GM19099 (cell line): ENCODE measurements around the gene HMGCS2.

Experiments
- POLR2A ChIP-seq: IDR thresholded peaks from 3 replicates; pipeline ENCODE4 v1.6.1; 2011; ENCODE audit warnings: low read depth; ENCODE audit not compliant: insufficient read length; ENCODE audit errors: extremely low read depth

The HMGCS2 gene

DNA sequence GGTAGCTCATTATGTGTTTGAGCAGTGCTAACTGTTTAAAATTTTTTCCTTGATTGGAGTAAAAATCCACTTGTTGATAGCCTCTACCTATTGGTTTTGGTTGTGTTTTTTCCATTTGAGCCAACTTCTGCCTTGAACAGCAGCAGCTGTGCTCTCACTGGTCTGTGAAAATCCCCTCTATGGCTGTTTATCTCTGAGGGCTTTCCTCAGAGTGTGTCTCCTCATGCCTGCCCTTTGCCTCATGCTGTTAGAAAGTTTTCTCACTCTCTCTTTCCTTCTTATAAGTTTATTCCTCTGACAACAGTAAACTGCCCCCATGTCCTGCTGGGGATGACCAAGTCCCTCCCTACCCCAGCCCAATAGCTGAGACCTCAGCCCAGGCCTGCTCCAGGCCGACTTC is 28.5 kb upstream of the HMGCS2 start:
- no peak for TF ChIP-seq POLR2A

DNA sequence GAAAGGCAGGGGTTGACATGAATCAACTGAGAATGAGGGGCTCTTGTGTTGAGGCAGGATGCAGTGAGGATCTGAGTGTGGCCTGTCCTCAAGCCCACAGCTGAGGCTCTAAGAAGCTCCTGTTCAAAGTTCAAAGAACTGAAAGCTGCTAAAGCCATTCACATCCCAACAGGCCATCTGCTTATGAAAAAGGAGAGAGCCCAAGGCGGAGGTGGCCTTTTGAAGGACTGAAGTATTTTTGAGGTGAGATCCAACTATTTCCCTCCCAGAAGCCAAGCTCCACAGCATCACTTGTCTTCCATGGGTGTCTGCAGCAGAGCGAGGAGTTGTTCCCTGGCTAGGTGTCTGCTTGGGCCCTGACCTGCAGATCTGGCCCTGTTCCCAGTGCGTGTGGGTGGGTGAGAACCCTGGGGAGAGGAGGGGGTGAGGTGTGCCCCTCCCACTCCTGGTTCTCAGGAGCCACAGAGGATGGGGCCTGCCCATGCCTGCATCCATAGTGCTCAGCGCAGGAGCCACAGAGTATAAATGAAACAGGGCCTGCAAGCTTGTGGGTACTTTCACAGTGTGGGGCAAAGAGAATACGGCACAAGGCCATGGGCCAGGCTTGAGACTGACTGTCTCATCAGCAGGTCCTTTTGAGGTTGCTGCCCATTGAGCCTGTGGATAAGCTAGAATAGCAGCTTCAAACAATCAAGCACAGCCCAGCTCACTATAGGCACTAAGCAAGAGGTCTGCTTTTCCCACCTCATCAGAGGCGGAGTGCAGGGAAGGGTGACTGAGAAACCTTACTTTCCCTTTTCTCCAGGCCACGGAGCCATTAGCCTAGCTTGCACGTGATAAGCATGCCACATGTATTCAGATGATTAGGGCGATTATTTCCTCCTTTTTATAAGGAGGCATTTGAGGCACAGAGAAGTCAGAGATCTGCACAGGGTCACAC is 26.8 kb upstream of the HMGCS2 start:
- no peak for TF ChIP-seq POLR2A

DNA sequence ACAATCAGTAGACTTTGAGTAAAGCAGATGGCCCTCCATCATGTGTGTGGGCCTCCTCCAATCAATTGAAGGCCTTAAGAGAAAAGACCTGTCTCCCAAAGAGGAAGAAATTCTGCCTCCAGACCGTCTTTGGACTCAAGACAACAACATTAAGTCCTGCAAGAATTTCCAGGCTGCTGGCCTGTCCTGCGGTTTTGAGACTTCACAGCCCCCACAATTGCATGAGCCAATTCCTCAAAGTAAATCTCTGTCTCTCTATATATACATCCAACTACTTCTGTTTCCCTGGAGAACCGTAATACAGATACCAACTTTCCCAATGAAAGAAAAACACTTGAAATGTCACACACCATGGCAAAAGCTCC is 26.2 kb upstream of the HMGCS2 start:
- TF ChIP-seq POLR2A: no peak

DNA sequence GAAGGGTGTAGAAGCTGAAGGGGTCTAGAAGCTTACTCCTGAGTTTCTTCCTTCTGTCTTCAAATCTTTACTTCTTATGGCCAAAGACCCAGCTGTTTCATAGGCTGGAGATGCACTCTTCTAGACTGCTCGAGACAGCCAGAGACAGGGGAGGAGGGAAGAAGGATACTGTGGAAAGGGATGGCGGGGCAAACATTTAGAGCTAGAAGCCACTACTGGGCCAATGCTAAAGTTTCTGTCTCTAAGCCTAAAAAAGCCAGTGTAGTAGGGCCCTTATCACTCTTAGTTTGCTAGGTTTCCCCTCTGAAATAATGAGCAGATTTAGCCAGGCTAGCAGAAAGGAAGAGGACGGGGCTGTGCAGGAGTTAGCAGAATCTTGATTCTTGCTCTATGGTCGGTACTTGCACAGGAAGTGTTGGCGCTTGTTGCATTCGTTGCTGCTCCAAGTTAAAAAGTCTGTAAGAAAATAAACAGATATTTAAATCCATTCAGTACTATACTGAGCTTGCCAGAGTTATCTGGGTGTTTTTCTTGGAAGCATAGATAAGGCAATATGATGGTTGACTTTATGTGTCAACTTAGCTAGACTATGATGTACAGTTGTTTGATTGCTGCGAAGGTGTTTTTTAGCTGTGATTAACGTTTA is 25.6 kb upstream of the HMGCS2 start:
- no peak for TF ChIP-seq POLR2A

DNA sequence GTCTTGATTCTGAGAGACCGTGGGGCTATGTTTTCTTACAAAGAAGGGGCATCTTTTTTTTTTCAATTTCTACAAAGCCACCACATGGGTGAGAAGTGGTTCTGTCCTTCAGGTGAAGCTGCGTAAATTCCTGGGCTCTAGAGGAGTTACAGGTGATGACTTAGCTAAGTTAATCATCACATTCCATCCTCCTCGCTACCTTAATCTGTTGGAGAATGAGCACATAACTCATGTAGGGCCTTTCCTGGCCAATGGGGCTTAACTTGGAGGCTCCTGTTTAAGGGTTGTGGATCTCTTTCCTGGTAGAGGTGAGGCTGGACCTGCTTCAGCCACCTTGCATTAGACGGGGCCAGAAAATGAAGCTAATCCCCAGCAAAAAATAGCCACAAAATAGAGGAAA is 22.7 kb upstream of the HMGCS2 start:
- no peak for TF ChIP-seq POLR2A

DNA sequence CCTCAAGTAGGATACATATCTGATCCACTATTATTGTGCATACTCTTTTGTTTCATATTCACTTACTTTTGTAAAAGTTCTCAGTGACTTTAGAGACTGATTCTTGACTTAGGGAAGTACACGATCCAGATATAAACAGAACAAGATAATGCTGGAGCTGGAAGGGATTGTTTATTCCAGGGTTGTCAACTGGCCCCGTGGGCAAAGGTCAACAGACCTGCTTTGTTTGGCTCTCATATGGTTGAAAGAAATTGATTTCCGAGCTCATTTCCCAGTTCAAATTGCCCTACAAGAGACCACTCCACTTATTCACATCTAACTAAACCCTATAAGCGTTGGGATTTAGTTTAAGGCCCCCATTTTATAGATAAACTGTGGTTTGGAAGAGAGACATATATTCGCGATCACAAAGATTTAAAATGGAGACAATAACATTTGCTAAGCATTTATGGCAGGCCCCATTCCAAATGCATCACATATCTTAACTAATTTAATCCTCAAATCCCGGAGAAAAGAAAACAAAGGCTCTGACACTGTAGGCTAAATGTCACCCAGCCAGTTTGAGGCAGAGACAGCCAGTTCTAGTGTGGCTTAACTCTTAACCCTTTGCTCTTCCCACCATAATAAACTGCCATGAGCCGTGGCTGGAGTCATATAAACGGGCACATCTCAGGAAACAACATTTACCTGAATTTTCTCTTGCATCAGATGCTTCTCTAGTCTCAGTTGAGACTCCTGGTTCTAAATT is 21.9 kb upstream of the HMGCS2 start:
- no peak for TF ChIP-seq POLR2A

DNA sequence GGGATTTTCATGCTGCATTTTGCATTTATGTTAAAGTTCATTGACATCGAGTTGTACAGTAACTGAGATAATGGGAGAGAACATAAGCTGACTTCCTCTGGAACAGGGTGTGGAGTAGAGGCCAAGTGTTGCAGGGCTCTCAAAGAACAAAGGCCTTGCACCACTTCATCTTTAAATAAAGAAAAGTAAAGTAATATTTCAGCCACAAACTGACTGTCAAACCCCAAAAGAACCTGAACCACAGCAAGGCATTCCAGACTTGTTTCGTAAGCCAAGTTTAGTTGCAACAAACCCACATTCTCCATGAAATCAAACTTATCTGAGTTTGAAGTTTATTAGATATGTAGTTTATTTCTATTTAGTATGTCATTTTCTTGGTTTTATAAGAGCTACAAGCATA is 19.1 kb upstream of the HMGCS2 start:
- no peak for TF ChIP-seq POLR2A

DNA sequence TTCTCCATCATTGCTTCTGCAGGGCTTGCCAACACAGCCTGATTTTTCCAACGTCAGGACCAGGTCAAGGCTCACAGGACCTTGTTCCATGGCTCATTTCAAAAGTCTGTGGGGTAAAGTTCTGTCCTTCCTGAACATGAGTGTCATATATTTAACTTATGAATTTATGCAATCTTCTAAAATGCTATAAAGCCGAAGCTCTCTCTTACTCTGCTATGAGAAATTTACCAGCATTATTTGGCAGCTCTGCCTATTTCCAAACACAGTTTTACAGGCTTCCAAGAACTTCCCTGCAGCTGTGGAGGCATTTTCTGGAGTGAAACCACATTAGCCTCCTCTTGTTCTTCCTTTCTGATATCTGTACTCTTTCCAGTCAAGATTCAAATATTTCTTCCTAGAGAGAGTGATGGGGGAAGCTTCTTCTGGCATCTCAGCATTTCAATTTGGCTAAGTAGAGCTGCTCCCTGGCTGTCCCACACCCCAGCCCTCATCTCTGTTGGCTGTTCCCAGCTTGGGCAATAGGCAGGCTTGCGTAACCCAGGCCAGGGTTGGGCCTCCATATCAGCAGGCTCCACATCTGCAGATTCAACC is 15.6 kb upstream of the HMGCS2 start:
- TF ChIP-seq POLR2A: no peak

DNA sequence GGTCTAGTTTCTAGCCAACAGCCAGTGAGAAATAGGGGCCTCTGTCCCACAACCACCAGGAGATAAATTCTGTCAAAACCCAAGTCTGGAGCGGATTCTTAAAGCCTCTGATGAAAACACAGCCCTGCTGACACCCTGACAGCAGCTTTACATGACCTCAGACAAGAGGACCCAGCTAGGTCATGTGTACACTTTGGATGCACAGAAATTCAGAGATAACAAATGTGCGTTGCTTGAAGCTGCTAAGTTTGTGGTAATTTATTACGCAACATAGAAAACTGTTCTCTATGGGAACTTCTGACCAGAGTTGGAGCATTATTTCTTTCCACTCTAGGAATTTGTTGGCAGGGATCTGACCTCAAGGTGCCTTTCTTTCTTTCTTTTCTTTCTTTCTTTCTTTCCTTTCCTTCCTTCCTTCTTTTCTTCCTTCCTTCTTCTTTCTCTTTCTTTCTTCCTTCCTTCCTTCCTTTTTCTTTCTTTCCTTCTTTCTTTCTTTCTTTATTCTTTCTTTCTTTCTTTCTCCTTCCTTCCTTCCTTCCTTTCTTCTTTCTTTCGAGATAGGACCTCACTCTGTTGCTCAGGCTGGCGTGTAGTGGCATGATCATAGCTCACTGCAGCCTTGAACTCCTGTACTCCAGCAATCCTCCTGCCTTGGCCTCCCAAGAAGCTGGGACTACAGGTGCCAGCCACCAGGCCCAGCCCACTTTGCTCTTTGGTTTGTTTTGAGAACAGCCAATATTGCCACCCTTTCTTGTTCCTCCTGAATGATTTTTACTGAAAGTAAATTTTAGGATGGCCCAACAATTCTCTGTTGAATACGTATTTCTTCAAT is 14.9 kb upstream of the HMGCS2 start:
- no peak for TF ChIP-seq POLR2A

DNA sequence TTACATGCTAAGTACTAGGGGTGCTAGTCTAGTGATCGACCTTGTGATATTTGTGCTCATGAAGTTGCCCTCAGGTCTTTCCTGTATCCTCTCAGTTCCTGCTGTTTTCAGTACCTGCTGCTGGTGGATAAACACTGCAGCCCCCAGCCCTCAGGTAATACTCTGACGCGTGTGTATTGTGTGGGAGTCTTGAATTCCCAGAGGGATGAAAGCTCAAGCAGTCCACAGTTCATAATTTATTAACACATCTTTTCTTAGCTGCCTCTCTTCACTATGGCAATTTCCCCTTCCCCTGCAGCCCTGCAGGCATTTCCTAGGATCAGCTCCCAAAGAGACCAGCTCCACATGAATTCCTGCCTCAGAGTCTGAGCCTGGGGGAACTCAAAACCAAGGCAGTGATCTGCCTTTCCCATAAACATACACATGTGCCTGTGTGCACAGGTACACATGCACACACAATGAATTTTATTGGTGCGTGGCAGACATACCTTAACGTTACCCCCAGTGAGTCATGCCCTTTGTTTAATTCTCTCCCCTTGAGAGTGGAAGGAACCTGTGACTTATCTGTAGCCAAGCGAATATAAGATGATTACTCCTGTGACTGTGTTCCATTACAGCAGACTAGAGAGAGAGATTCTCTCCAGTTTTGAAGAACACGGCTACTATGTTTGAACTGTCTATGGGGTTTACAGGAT is 14.1 kb upstream of the HMGCS2 start:
- no peak for TF ChIP-seq POLR2A

DNA sequence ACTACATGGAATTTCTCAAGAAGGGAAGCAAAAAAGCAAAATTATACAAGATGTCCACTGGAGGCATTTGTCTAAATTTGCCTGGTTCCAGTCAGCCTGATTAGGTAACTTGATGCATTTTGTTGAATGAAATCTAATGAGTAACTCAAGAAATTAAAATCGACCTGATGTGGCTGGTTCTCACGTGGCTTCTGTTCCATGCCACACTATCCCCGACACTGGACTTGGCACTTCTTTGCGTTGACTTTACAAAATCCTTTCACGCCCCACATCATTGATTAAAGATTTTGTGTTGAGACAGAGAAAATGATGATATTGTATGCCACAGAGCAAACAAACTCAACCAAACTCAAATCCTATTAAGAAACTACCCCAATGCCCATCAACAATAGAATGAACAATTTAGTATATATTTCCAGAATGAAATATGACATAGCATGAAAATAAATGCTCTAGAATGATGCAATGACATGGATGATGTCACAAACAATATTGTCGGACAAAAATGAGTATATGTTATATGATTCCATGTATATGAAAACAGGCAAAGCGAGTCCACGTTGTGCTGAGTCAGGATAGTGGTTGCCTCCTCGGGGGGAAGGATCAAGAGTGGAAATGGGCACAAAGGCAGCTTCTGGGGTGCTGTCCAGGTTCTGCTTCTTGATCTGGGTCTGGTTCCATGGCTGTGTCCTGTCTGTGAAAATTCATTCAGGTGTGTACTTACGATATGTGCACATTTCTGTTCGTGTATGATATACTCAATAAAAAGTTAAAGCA is 12.9 kb upstream of the HMGCS2 start:
- TF ChIP-seq POLR2A: no peak

DNA sequence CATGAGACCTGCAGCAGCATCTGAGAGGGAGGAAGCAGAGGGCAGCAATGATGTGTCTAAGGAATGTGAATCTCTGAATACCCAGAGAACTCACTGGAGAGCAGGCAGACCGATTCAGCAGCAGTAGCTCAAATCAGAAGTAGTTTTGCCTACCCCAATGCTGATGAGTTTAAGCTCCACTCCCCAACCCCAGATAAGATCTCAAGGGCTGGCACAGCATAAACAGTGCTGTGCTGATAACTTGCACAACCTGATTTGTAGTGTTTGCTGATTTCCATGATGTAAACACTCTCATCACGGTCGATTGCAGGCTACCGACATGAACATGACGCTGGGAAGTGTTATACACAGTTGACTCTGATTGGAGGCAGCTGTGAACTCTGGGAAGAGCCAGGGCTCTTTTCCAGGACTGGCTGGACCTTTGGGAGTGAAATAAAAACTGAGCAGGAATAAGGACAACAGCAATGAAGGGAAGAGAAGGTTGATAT is 11.2 kb upstream of the HMGCS2 start:
- TF ChIP-seq POLR2A: no peak
